PFSK-1 (cell line): Measurements from ENCODE around the gene HS1BP3.

Experiments
- FOXP2 ChIP-seq: optimal IDR thresholded peaks from 2 replicates; pipeline ENCODE3; 2011; ENCODE audit warnings: borderline replicate concordance, control low read depth, inconsistent platforms; ENCODE audit not compliant: insufficient read depth; ENCODE audit errors: extremely low read length, extremely low read depth
- POLR2AphosphoS5 ChIP-seq: IDR thresholded peaks from 2 replicates; pipeline ENCODE4 v1.6.1; 2012; ENCODE audit warnings: low read depth, mild to moderate bottlenecking, control low read depth, low read length, moderate library complexity
- SIN3A ChIP-seq: IDR thresholded peaks from 2 replicates; pipeline ENCODE4 v1.6.1; 2012; ENCODE audit warnings: mild to moderate bottlenecking, low read length, moderate library complexity, borderline replicate concordance; ENCODE audit not compliant: insufficient read depth
- TAF1 ChIP-seq: IDR thresholded peaks from 2 replicates; pipeline ENCODE4 v1.6.1; 2012; ENCODE audit warnings: low read length, control low read depth, borderline replicate concordance; ENCODE audit not compliant: insufficient read depth
- TF ChIP-seq, protein P1 (sequence below), 2 experiments: IDR thresholded peaks; 2 replicates each; pipeline versions ENCODE4 v1.6.1 to v1.8.0; 2011 to 2012; ENCODE audit warnings: low read depth in 2 of 2, low read length in 2 of 2, control low read depth in 1 of 2, inconsistent platforms in 1 of 2, mild to moderate bottlenecking in 1 of 2, moderate library complexity in 1 of 2; ENCODE audit not compliant: insufficient read depth in 1 of 2

HS1BP3 gene

DNA sequence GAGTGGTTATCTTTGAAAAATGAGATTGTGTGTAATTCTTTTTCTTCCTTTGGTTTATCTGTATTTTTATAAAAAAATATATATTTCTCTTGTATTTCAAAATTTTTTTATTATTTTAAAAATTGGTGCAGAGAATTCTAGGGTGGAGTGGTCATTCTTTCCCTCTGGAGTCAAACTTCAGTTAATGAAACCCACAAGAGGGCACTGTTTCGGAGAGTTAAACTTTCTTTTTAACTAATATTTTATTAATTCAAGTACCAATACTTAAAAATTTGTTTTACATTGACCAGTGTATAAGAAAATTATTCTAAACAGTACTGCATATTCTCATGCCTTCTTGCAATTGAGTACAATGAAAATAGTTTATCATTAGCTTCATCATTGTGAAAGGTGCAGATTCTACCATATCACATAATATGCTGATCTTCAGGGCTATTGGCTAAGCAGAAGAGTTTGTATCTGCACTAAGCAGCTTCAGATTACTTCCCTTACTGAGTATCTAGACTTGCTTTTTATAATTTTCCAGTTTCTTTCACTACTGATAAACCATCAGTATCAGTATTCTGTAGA is 50.1 kb downstream of the HS1BP3 start:
- TF ChIP-seq TAF1 (no peak), POLR2AphosphoS5 (no peak), FOXP2 (no peak), SIN3A (no peak)
- TF ChIP-seq, protein P1, sequence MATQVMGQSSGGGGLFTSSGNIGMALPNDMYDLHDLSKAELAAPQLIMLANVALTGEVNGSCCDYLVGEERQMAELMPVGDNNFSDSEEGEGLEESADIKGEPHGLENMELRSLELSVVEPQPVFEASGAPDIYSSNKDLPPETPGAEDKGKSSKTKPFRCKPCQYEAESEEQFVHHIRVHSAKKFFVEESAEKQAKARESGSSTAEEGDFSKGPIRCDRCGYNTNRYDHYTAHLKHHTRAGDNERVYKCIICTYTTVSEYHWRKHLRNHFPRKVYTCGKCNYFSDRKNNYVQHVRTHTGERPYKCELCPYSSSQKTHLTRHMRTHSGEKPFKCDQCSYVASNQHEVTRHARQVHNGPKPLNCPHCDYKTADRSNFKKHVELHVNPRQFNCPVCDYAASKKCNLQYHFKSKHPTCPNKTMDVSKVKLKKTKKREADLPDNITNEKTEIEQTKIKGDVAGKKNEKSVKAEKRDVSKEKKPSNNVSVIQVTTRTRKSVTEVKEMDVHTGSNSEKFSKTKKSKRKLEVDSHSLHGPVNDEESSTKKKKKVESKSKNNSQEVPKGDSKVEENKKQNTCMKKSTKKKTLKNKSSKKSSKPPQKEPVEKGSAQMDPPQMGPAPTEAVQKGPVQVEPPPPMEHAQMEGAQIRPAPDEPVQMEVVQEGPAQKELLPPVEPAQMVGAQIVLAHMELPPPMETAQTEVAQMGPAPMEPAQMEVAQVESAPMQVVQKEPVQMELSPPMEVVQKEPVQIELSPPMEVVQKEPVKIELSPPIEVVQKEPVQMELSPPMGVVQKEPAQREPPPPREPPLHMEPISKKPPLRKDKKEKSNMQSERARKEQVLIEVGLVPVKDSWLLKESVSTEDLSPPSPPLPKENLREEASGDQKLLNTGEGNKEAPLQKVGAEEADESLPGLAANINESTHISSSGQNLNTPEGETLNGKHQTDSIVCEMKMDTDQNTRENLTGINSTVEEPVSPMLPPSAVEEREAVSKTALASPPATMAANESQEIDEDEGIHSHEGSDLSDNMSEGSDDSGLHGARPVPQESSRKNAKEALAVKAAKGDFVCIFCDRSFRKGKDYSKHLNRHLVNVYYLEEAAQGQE (IDR thresholded peaks at IDR 0.05; ENCODE audit: insufficient read depth in 1 of 2, low read depth in 2 of 2, low read length in 2 of 2): no peak

DNA sequence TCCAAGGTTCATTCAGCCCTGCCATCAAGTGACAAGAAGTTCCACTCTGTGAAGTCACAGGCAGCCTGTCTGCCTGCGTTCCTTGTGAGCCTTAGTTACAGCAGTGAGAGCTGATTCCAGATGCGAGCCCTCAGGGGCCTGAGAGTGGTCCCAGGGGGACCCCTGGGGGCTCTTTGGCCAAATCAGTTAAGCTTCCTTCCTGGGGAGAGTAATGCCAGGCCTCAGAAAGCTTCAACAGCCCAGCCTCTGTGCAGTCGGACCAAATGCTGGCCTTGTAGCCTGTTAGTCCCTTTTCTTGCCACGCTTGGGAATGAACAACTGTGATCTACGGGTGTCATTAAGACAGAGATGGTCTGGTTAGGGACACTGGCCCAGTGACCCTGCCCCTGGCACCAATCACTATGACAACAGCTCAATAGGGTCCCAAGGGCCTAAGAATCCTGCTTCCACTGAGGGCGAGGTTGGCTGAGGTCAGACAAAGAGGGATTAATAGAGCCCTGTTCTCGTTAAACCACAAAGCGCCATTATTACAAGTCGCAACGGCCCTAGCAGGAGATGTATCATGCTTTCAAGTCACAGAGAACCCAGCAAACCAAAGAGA is 50.9 kb downstream of the HS1BP3 start:
- TF ChIP-seq, protein P1 (IDR thresholded peaks at IDR 0.05; ENCODE audit: insufficient read depth in 1 of 2, low read depth in 2 of 2, low read length in 2 of 2): no peak
- TF ChIP-seq TAF1: no peak
- no peak for TF ChIP-seq FOXP2
- TF ChIP-seq SIN3A: no peak
- no peak for TF ChIP-seq POLR2AphosphoS5

GRCh38 chr2:20599001-20599600 is 51.8 kb downstream of the HS1BP3 start:
- TF ChIP-seq POLR2AphosphoS5 (no peak), FOXP2 (no peak), TAF1 (no peak), SIN3A (no peak)
- TF ChIP-seq, protein P1 (IDR thresholded peaks at IDR 0.05; ENCODE audit: insufficient read depth in 1 of 2, low read depth in 2 of 2, low read length in 2 of 2): no peak

DNA sequence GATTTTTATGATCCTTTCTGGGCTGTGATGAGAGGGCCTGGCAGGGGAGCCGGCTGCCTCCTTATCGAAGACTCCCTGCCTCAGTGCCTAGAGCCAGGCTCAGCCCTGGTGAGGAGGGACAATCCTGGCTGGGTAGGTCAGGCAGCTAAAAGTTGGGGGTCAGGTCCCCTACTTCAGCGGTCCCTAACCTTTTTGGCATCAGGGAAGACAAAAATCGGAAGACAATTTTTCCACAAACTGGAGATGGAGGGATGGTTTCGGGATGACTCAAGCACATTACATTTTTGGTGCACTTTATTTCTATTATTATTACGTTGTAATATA is 53.1 kb downstream of the HS1BP3 start:
- TF ChIP-seq, protein P1 (IDR thresholded peaks at IDR 0.05; ENCODE audit: insufficient read depth in 1 of 2, low read depth in 2 of 2, low read length in 2 of 2): no peak
- TF ChIP-seq POLR2AphosphoS5: no peak
- TF ChIP-seq FOXP2: no peak
- no peak for TF ChIP-seq TAF1
- TF ChIP-seq SIN3A: no peak
